Lower lobe of right lung (tissue), 2 donors: ENCODE results near the gene DBX2. TPM values are rescaled to one million over a fixed set of nuclear protein-coding genes. Genes with fewer than 3 reads are reported as not detected.
A peak's percentile ranks its signal among the peaks of the same experiment; 100 is the strongest.

Experiments
- ATAC-seq, 2 donors: fragments of 200-7000 bp; cut with Tn5 transposase; one replicate each; pipeline ENCODE4 v1.9.1; 2020 to 2022; ENCODE audit warnings: mild to moderate bottlenecking in 2 of 2, moderate library complexity in 2 of 2
- DNase-seq: peaks from one replicate; pipeline ENCODE4 v3.0.0-alpha.2; 2020
- H3K27ac ChIP-seq: fragments of 200-600 bp; one replicate; pipeline ENCODE4 v1.8.0; 2022
- H3K27me3 ChIP-seq: fragments of 200-600 bp; one replicate; pipeline ENCODE4 v1.8.0; 2022; ENCODE audit warnings: low read depth
- H3K36me3 ChIP-seq: fragments of 200-600 bp; one replicate; pipeline ENCODE4 v1.8.0; 2022; ENCODE audit warnings: mild to moderate bottlenecking
- H3K4me1 ChIP-seq: fragments of 200-600 bp; one replicate; pipeline ENCODE4 v1.8.0; 2022
- H3K4me3 ChIP-seq: fragments of 200-600 bp; one replicate; pipeline ENCODE4 v1.8.0; 2022; ENCODE audit warnings: mild to moderate bottlenecking
- H3K9me3 ChIP-seq: fragments of 200-600 bp; one replicate; pipeline ENCODE4 v1.8.0; 2022
- intact Hi-C: fragments of 100-400 bp; cut with DNase I; formaldehyde crosslinking; loops from one replicate; pipeline ENCODE4 v1.11.0; 2022
- total RNA-seq: library from RNA; stranded (reverse); fragmentation: NEBNext Ultra II Directional; extraction: Animal tissue kit (Norgen Biotek cat#: 25700); gene quantifications from one replicate; pipeline ENCODE4 v1.2.1, GENCODE V29; 2021
- TF ChIP-seq, protein P1 (sequence below): fragments of 200-600 bp; IDR thresholded peaks from one replicate; pipeline ENCODE4 v1.8.0; 2022; ENCODE audit warnings: antibody characterized with exemption, mild to moderate bottlenecking
- donor health status: DM: no; HTN: yes; CAD: no; lungs with severe emphysema.

Gene DBX2
- total RNA-seq, 1 donor from 2014 or later: 0.12 TPM

DNA sequence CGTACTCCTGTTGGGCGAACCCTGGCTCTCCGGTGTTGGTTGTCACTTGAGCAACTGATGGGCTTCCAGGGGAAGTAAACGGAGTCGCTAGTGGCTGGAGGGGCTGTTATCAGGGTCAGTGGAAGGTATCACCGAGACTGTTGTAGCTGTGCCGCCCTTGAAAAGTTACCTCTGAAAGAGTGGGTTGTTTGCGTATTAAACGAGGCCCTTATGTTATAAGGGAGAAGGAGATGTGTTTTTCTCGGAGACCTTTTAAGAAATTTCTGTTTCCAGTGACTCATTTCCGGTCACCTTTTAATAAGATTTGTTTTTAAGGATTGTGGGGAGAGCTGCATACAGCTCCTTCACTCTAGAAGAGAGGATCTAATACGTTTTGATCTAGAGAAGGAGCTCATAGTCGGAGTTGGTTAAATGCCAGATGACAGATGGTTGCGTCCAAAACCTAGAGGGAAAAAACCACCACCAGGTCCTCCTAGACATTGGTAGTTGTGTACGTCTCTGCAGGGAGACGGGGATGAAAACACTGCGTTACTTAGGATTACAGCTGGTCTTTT, 750 bp upstream of the DBX2 start:
- H3K4me1 ChIP-seq: no peaks in the 10 kb centered on the region
- intact Hi-C loops: no loop called here
- H3K36me3 ChIP-seq: no peaks in the 10 kb centered on the region
- TF ChIP-seq, protein P1, sequence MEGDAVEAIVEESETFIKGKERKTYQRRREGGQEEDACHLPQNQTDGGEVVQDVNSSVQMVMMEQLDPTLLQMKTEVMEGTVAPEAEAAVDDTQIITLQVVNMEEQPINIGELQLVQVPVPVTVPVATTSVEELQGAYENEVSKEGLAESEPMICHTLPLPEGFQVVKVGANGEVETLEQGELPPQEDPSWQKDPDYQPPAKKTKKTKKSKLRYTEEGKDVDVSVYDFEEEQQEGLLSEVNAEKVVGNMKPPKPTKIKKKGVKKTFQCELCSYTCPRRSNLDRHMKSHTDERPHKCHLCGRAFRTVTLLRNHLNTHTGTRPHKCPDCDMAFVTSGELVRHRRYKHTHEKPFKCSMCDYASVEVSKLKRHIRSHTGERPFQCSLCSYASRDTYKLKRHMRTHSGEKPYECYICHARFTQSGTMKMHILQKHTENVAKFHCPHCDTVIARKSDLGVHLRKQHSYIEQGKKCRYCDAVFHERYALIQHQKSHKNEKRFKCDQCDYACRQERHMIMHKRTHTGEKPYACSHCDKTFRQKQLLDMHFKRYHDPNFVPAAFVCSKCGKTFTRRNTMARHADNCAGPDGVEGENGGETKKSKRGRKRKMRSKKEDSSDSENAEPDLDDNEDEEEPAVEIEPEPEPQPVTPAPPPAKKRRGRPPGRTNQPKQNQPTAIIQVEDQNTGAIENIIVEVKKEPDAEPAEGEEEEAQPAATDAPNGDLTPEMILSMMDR: no peak
- ATAC-seq: no peak
- H3K27me3 ChIP-seq: peaks cover 42% of the 10 kb centered on the region
- peak overlapping the region; percentile 17 for H3K4me3 ChIP-seq
- no peaks in the 10 kb centered on the region for H3K9me3 ChIP-seq
- H3K27ac ChIP-seq: no peak overlapping the region
- no peak for DNase-seq

GRCh38 chr12:45049912-45050750, 768 bp downstream of the DBX2 start:
- DNase-seq (peak; percentile 40), ATAC-seq (peak in 1 of 2 donors; percentile 17)
- intact Hi-C loops: no loop called here
- Histone ChIP-seq H3K4me1 (no peaks in the 10 kb centered on the region), H3K36me3 (no peaks in the 10 kb centered on the region), H3K4me3 (peak overlapping the region; percentile 15), H3K27ac (no peak overlapping the region), H3K9me3 (no peaks in the 10 kb centered on the region), H3K27me3 (peaks cover 42% of the 10 kb centered on the region)
- TF ChIP-seq, protein P1: no peak

DNA sequence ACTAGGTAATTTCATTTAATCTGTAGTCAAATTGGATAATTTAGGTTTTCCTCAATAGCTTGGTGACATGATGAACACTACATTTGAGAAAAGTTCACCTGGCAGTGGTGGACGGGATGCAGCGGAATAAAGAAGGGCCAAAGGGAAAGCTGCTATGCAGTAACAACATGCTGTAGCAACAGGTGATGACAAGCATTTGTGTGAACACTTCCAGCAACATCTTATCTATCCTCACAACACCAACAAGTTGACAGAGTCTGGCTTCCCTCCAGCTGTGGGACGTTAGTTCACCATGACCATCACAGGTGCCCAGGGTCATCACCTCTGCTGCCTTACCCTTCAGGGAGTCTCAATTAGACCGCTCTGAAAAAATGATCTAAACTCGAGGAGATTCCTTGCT, 8.3 kb downstream of the DBX2 start:
- Histone ChIP-seq H3K9me3 (no peaks in the 10 kb centered on the region), H3K27ac (no peak overlapping the region), H3K4me3 (no peak overlapping the region), H3K36me3 (no peaks in the 10 kb centered on the region), H3K4me1 (no peaks in the 10 kb centered on the region), H3K27me3 (no peaks in the 10 kb centered on the region)
- TF ChIP-seq, protein P1: no peak
- intact Hi-C loops: no loop called here
- DNase-seq (no peak), ATAC-seq (no peak)

DNA sequence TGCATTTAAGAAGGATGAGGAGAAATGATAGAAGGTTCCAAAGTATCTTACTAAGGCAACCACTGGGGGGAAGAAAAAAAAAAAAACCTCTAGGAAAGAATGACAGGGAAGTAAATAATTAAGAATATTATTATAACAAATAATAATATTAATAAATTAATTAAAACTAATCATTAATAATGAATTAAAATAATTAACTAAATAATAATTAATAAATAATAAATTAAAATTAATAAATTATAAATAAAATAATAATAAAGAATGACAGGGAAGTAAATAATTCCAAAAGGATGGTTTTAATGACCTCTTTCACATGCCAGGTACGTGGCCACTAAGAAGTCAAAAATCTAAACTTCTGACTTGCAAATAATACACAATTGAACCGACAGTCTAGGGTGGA, 9.9 kb downstream of the DBX2 start:
- no peak overlapping the region for H3K27ac ChIP-seq
- ATAC-seq (no peak), DNase-seq (no peak)
- no peak overlapping the region for H3K4me3 ChIP-seq
- intact Hi-C loops: no loop called here
- TF ChIP-seq, protein P1: no peak
- H3K4me1 ChIP-seq: no peaks in the 10 kb centered on the region
- no peaks in the 10 kb centered on the region for H3K27me3 ChIP-seq
- no peaks in the 10 kb centered on the region for H3K9me3 ChIP-seq
- no peaks in the 10 kb centered on the region for H3K36me3 ChIP-seq

GRCh38 chr12:45039757-45040156, 11.1 kb downstream of the DBX2 start:
- H3K36me3 ChIP-seq: no peaks in the 10 kb centered on the region
- TF ChIP-seq, protein P1: no peak
- no peak overlapping the region for H3K4me3 ChIP-seq

More at GRCh38 chr12:45039757-45040156, 11.1 kb downstream of the DBX2 start:
- ATAC-seq (no peak), DNase-seq (no peak)
- no peaks in the 10 kb centered on the region for H3K27me3 ChIP-seq
- intact Hi-C loops: no loop called here
- H3K9me3 ChIP-seq: no peaks in the 10 kb centered on the region
- H3K4me1 ChIP-seq: no peaks in the 10 kb centered on the region
- no peak overlapping the region for H3K27ac ChIP-seq
